Astrocyte (in vitro differentiated cells and primary cell): Measurements from ENCODE around the gene ST8SIA5.

Experiments used
- EZH2 ChIP-seq: IDR thresholded peaks from 2 replicates; pipeline ENCODE4 v1.6.1; 2012; ENCODE audit warnings: mild to moderate bottlenecking, low read length, inconsistent platforms; ENCODE audit not compliant: insufficient read depth
- TF ChIP-seq, protein P1 (sequence below): IDR thresholded peaks from 2 replicates; pipeline ENCODE4 v1.5.1; 2011; ENCODE audit warnings: low read depth, mild to moderate bottlenecking, inconsistent platforms, low read length, moderate library complexity; ENCODE audit not compliant: insufficient read depth

DNA sequence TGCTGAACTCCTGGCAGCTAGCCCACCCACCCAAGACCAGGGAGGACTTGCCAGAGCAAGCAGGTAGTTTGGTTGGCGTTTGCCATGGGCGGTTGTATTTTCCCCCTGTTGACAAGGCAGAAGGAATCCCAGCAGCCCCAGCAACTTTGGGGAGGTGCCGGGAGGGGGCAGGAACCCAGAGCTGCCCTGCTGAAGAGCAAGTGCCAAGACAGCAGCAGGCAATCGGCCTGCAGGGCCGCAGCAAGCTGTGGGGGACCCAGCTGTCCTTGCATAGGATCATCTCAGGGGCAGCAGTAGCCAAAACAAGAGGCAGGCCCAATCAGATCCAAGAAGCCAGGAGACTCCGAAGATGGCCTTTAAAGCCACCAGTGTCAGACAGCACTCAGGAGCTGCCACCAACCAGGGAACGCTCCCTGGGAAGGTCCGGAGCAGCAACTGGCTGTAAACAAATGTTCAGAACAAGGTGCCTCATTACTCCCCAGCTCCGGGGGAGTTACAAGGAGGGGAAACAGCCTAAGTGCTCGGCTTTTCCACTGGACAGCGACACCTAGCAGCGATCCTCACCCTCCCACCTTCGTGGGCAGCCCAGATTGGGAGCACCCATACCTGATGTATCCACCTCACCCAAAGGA, 2.1 kb downstream of the ST8SIA5 start:
- TF ChIP-seq, protein P1, sequence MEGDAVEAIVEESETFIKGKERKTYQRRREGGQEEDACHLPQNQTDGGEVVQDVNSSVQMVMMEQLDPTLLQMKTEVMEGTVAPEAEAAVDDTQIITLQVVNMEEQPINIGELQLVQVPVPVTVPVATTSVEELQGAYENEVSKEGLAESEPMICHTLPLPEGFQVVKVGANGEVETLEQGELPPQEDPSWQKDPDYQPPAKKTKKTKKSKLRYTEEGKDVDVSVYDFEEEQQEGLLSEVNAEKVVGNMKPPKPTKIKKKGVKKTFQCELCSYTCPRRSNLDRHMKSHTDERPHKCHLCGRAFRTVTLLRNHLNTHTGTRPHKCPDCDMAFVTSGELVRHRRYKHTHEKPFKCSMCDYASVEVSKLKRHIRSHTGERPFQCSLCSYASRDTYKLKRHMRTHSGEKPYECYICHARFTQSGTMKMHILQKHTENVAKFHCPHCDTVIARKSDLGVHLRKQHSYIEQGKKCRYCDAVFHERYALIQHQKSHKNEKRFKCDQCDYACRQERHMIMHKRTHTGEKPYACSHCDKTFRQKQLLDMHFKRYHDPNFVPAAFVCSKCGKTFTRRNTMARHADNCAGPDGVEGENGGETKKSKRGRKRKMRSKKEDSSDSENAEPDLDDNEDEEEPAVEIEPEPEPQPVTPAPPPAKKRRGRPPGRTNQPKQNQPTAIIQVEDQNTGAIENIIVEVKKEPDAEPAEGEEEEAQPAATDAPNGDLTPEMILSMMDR: no peak
- no peak for TF ChIP-seq EZH2
